HG02943 (cell line): ENCODE data around the gene OGDH.
A peak's percentile ranks its signal among the peaks of the same experiment; 100 is the strongest.

Experiments
- ATAC-seq: cut with Tn5 transposase; IDR thresholded peaks from one replicate; pipeline ENCODE4 v1.9.1; 2021; ENCODE audit warnings: mild to moderate bottlenecking, low read depth, moderate library complexity; ENCODE audit not compliant: unreplicated experiment

Gene OGDH

GRCh38 chr7:44636041-44636584 lies 29.7 kb downstream of the OGDH start:
- ATAC-seq, result no peak

- no peak for ATAC-seq
These were observed 30.5 kb downstream of the OGDH start for GRCh38 chr7:44636926-44637325.

GRCh38 chr7:44637788-44638594 lies 31.6 kb downstream of the OGDH start:
- ATAC-seq, result no peak

GRCh38 chr7:44638611-44639557 lies 32.5 kb downstream of the OGDH start:
- ATAC-seq, result peak; percentile 75

- ATAC-seq, result no peak
These were observed 33.4 kb downstream of the OGDH start for GRCh38 chr7:44639671-44640321.

- ATAC-seq, result no peak
These were observed 36.8 kb downstream of the OGDH start for GRCh38 chr7:44643206-44643605.

GRCh38 chr7:44645254-44645653 lies 38.8 kb downstream of the OGDH start:
- ATAC-seq, result no peak

- no peak for ATAC-seq
These were observed 39.3 kb downstream of the OGDH start for GRCh38 chr7:44645696-44646095.

GRCh38 chr7:44646176-44646920 lies 39.9 kb downstream of the OGDH start:
- ATAC-seq, result no peak

GRCh38 chr7:44646921-44647636 lies 40.7 kb downstream of the OGDH start:
- ATAC-seq, result no peak

GRCh38 chr7:44647981-44648714 lies 41.7 kb downstream of the OGDH start:
- ATAC-seq, result no peak

- no peak for ATAC-seq
These were observed 43.8 kb downstream of the OGDH start for GRCh38 chr7:44650242-44650641.

- ATAC-seq, result no peak
These were observed 44.3 kb downstream of the OGDH start for GRCh38 chr7:44650772-44651171.

- ATAC-seq, result no peak
These were observed 46.1 kb downstream of the OGDH start for GRCh38 chr7:44652535-44652934.

GRCh38 chr7:44654255-44654796 lies 47.9 kb downstream of the OGDH start:
- no peak for ATAC-seq

GRCh38 chr7:44655341-44655740 lies 48.9 kb downstream of the OGDH start:
- no peak for ATAC-seq

GRCh38 chr7:44658979-44659378 lies 52.6 kb downstream of the OGDH start:
- no peak for ATAC-seq

GRCh38 chr7:44661233-44661632 lies 54.8 kb downstream of the OGDH start:
- no peak for ATAC-seq
